Ammon's horn (tissue), 1 donor: ENCODE results near the gene MIEN1.
"Not testable (repeated sequence)": the region's sequence is repeated elsewhere in the genome, so short reads cannot be mapped to it uniquely, and the experiment has no call there.

Source experiments
- DNase-seq: peaks from one replicate; pipeline ENCODE4 v3.0.0-alpha.2; 2016; ENCODE audit warnings: low spot score

MIEN1 gene

DNA sequence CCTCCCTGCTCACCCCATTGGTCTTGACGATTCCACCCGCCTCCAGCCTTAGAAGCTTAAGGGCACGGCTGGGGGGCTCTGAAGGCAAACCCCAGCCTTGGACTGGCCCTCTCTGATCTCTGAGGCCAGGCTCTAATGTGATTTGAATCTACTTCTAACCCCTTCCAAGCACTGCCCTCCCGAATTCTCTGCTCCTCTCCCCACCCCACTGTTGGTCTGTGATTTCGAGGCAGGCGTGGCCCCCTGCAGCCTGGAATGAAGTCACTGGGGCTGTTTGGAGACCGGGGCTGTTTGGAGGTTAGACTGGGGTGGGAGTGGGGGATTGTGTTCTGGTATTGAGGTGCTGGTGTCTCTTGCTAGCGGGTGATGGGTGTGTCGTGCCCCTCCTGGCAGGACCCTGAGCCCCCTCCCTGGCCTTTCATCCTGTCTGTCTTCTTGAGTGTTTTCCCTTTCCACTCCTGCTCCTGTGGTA lies 9.6 kb upstream of the MIEN1 start:
- no peak for DNase-seq

DNA sequence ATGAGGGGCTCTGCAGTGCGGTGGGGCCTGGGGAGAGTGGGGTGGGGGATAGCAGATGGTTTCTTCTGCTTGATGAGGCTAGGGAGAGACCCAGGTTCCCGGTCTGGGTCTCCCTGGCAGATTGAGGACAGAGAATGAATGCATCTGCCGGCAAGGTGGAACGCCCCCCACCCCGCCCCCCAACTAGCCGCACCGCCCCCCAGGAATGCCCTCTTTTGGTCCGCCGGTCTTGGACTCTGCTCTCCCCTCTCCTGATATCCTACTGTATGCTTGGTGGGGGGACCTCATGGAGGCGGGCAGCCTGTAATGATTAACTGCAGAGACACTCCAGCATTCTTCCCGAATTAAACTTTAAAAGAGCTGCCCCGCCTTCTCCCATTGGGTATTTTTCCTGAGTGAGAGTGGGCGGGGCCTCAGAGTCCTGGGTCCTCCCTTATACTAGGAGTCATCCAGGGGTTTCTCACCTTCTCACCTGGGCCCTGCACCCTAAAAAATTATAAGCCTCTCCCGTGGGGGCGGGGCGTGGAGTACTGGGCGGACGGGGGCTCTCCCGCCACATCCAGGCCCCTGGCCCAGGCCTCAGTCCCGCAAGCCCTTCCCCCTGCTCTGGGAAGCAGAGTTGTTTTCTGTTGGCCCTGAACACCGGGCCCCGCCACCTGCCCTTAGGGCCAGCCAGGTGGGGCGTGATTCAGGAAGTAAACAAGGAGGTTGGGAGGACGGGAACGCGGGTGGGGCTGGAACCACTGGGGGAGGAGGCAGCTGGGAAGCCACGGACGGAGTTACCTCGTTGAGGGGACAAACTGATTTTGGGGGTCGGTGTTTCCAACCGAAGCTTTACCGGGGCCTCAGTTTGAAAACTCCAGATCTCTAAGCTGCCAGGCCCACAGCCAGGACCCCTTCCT lies 8.9 kb upstream of the MIEN1 start:
- DNase-seq, result no peak

DNA sequence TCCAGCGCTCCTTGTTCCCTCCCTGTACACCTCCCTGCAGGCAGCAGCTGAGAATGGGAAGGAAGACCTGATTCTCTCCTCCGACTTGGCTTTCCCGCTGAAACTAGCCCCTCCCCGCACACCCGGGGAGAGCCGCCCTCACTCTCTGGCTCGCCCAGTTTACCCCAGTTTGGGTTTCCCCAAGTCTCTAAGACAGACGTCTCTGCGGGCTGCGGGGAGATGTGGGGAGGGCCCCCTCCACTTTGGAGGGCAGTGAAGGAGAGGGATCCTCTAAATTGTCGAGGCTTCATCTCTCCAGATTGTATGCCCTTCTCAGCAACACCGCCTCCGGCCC lies 8.2 kb upstream of the MIEN1 start:
- no peak for DNase-seq

DNA sequence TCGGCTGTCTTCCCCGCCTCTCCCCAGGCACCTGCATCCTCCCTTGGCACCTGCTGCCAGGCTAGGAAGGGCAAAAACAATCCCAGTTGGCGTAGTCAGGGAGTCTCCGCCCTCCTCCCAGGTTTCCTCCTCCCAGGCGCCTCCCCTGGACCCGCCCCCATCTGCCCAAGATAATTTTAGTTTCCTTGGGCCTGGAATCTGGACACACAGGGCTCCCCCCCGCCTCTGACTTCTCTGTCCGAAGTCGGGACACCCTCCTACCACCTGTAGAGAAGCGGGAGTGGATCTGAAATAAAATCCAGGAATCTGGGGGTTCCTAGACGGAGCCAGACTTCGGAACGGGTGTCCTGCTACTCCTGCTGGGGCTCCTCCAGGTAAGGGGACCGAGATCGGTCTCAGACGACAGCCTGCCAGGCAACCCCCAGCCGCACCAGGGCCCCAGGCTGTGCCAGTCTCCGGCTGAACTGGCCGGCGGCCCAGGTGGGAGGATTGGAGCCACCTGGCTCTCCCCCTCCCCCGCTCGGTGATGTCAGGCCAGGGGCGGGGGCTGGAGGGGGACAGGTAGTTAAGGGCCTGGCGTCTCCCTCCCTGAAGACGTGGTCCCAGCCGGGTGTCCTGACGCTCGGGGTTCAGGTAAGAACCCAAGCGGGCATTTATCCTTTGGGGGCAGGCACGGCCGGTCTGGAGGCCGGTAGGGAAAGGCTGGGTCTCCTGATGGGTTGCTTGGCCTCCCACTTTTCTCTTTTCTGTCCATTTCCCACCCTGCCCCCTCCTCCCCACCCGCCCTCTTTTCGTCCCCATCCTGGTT lies 7.6 kb upstream of the MIEN1 start, which contains the start of gene GRB7:
TSS of gene GRB7 (plus strand) at position 179 of the 808 bp plus-strand sequence. CDS start 4,364 bp downstream, outside the sequence.
- DNase-seq, result no peak

DNA sequence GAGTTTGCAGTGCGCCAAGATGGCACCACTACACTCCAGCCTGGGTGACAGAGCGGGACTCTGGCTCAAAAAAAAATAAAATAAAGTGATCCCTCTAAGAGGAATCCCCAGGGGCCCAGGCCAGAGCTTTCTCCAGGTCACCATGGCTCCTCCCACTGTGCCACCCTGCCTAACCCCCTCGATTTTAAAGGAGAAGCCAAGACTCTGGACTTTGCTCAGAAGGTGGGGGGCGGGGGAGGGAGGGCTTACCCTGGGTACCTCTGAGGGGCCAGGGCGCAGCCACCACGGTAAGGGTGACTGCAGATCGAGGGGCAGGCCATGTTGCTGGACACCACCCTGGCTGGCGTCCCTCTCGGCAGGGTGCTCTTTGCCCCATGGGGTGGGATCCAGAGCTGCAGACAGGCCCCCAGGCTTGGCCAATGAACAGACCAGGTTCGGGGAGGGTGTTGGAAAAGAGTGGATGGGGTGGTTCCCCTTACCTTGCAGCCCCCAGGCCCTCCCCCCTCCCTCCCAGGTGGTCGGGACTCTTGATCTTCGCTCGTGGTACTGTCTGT lies 7.0 kb upstream of the MIEN1 start:
- DNase-seq, result no peak

DNA sequence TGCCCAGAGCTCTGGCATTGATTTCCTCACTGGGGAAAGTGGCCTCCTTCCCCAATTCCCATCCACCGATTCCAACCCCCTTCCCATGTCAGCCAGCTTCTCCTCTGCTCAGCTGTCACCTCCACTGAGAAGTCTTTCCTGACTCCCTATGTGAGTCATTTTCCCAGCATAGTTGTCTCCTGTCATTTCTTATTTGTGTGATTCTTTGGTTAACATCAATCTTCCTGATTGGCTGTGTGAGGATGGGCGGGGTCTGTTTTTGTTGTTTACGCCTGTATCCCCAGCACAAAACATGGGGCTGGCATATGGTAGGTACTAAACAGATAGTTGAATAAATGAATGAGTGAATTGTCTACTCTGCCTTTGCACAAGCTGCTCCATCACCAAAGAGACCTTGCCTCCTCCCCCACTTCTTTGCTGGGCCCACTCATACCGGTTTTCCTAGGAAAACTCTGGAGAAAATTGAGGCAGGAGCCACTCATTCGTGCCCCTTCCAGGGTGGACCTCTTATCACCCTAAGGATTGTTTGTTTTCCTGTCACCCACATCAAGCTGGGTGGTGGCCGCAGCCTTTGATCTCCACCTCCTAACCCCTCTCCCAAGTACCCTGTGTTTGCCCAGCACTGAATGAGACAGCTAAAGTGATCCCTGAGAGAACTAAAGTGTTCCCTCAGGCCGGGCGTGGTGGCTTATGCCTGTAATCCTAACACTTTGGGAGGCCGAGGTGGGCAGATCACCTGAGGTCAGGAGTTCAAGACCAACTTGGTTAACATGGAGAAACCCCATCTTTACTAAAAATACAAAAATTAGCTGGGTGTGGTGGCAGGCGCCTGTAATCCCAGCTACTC lies 6.2 kb upstream of the MIEN1 start:
- no peak for DNase-seq

DNA sequence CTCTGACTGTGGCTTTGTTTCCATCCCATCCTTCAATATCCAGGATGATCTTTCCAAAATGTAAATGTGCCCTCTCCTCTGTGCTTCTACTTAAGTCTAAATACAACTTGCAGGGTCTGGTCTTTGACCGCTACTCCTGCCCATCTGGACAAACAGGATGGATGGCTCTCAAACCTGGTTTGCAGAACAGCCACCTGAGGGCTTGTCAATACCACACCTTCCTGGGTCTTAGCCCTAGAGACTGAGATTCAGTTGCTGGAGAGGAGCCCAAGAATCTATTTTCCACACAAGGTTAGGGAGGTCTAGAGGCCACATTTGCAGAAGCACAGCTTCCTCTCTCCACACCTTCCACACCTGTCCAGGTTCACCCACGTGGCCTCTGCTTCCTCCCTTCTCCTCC lies 5.5 kb upstream of the MIEN1 start:
- DNase-seq, result no peak

DNA sequence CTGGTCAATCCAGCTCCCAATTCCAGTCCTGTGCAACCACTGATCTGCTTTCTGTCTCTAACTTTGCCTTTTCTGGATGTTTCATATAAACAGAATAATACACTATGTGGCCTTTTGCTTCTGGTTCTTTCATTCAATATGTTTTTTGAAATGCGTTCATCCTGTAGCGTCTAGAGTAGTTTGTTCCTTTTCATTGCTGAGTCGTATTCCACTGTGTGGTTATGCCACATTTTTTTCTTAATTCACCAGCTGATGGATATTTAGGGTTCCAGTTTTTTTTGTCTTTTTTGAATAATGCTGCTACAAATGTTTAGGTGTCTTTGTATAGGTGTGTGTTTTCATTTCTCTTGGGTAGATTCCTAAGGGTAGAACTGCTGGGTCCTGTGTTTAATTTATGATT lies 2.3 kb upstream of the MIEN1 start:
- no peak for DNase-seq

DNA sequence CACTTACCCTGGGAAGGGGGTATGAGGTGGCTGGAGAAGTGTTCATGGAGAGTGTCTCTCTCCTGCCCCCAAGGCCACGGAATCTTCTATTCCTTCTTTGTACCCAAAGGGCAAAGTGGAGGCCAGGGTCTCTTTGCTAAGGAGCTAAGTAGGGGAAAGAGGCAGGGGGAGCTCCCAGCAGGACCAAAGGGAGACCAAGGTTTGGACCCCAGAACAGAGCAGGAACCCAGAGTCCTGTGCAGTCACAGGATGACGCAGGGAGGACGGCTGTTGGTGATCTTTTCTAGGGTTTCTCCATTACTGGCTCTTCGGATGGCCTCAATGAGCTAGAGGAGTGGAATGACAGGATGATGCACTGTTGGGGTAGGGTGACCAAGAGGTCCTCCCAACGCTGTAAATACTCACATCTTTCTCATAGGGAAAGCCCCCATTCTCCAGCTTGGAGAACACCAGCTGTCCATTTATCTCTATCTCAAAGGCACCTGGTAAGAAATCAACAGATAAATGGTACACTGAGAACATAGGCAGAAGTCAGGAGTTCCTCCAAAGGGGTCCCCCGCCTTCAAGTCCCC lies 966 bp downstream of the MIEN1 start:
- DNase-seq, result no peak

DNA sequence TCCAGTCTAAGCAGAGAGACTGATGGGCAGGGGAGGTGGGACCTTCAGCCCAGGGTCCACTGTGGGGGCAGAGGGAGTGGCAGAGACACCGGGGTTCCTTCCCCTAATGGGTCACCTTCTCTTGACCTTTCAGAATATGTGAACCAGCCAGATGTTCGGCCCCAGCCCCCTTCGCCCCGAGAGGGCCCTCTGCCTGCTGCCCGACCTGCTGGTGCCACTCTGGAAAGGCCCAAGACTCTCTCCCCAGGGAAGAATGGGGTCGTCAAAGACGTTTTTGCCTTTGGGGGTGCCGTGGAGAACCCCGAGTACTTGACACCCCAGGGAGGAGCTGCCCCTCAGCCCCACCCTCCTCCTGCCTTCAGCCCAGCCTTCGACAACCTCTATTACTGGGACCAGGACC lies 2.8 kb downstream of the MIEN1 start:
- no peak for DNase-seq

DNA sequence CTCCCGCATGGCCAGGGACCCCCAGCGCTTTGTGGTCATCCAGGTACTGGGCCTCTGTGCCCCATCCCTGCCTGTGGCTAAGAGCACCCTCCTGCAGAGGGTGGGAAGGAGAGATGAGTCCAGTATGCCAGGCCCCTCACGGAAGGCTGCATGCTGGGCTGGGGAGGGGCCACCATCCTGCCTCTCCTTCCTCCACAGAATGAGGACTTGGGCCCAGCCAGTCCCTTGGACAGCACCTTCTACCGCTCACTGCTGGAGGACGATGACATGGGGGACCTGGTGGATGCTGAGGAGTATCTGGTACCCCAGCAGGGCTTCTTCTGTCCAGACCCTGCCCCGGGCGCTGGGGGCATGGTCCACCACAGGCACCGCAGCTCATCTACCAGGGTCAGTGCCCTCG lies 3.7 kb downstream of the MIEN1 start:
- no peak for DNase-seq

DNA sequence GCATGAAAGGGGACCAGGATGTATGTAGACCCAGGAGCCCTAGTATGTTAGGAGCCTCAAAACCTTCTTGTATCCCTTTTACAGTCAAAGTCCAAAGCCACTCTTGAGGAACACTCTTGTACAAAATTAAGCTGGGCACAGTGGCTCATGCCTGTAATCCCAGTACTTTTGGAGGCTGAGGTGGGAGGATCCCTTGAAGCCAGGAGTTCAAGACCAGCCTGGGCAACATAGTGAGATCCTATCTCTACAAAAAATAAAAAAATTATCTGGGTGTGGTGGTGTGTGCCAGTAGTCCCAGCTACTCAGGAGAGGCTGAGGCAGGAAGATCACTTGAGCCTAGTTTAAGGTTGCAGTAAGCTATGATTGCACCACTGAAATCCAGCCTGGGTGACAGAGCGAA lies 4.4 kb downstream of the MIEN1 start:
- not testable (repeated sequence) for DNase-seq

DNA sequence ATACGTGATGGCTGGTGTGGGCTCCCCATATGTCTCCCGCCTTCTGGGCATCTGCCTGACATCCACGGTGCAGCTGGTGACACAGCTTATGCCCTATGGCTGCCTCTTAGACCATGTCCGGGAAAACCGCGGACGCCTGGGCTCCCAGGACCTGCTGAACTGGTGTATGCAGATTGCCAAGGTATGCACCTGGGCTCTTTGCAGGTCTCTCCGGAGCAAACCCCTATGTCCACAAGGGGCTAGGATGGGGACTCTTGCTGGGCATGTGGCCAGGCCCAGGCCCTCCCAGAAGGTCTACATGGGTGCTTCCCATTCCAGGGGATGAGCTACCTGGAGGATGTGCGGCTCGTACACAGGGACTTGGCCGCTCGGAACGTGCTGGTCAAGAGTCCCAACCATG lies 5.6 kb downstream of the MIEN1 start:
- DNase-seq, result no peak

DNA sequence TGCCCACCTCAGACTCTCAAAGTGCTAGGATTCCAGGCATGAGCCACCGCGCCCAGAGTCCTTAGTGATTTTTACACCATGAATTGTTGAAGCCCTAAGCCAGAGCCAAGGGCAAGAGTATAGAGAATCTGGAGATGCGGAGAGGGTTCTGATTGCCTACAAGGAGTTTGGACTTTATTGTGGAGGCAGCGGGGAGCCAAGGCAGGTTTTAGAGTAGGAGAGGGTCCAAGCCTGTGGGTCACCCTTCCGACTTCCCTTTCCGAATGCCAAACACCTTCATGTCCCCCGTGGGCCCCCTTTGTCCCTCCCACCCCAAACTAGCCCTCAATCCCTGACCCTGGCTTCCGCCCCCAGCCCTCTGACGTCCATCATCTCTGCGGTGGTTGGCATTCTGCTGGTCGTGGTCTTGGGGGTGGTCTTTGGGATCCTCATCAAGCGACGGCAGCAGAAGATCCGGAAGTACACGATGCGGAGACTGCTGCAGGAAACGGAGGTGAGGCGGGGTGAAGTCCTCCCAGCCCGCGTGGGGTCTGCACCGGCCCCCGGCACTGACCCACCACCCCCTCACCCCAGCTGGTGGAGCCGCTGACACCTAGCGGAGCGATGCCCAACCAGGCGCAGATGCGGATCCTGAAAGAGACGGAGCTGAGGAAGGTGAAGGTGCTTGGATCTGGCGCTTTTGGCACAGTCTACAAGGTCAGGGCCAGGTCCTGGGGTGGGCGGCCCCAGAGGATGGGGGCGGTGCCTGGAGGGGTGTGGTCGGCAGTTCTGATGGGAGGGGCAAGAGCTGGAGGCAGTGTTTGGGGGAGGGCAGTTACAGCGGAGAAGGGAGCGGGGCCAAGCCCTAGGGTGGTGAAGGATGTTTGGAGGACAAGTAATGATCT lies 7.1 kb downstream of the MIEN1 start:
- no peak for DNase-seq

DNA sequence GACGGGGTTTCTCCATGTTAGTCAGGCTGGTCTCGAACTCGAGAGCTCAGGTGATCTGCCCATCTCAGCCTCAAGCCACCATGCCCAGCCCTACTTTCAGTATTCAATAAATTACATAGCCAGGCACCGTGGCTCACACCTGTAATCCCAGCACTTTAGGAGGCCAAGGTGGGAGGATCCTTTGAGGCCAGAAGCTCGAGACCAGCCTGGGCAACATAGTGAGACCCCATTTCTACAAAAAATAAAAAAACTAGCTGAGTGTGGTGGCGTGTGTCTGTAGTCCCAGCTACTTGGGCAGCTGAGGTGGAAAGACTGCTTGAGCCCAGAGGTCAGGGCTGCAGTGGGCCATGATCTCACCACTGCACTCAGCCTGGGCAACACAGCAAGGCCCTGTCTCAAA lies 8.2 kb downstream of the MIEN1 start:
- DNase-seq, result no peak

DNA sequence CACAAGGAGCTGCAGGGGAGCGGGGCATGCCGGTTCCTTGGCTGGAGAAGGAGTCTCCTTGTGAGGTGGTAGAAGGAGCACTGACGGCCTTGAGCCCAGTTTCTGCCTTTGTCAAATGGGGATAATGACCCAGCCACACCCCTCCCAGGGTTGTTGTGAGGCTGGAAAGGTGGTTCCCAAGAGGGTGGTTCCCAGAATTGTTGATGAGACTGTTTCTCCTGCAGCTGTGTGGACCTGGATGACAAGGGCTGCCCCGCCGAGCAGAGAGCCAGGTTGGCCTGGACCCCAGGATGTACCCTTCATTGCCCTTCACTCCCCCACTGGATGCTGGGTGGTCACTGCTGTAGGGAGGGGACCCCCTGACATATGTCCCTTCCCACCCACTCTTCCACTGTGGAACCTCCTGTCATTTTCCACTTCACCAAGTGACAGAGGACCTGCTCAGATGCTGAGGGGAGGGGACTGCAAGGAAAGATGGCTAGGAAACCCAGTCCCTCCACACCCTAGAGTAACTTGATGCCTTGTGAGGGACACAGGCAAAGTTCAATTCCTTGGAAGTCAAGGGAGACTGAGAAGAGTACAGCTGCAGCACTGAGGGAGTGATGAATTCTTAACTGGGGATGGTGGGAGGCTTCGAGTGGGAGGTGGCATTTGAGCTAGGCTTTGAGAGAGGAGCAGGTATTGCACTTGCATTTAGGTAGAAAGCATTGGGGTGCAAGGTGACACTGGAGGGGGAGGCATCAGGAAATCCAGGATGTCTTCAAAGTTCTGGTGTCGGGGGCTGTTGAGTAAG lies 10.6 kb downstream of the MIEN1 start:
- DNase-seq, result no peak

DNA sequence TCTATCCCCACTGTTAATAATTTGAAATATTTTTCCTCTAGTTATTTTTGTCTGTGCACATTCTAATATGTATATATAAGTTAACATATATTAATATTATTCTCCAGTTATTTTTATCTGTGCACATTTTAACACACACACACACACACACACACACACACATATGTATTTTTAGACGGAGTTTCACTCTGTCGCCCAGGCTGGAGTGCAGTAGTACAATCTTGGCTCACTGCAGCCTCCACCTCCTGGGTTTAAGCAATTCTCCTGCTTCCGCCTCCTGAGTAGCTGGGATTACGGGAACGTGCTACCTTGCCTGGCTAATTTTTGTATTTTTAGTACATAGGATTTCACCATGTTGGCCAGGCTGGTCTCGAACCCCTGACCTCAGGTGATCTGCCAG lies 12.7 kb downstream of the MIEN1 start:
- DNase-seq, result no peak

DNA sequence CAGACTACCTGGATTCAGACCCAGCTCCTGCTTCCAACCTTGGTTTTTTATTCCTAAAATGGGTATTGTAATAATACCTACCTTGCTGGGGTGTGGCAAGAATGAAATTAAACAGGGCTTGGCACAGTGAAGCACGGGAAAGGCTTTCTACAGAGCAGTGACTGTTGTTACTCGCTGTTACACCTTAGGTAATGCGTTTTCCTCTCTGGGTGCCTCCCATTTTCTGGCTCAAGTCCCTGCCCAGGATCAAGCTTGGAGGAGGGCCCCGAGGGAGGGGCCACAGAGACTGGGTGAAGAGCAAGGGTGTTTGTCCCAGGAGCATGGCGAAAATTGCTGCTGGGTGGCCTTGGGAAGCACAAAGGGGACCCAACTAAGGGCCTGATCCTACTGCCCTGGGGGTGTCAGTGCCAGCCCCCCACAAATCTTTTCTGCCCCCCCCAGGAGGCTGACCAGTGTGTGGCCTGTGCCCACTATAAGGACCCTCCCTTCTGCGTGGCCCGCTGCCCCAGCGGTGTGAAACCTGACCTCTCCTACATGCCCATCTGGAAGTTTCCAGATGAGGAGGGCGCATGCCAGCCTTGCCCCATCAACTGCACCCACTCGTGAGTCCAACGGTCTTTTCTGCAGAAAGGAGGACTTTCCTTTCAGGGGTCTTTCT lies 13.3 kb downstream of the MIEN1 start:
- no peak for DNase-seq
